Measurements from ENCODE around the gene SPCS2.
"Not testable (repeated sequence)": the region's sequence is repeated elsewhere in the genome, so short reads cannot be mapped to it uniquely, and the experiment has no call there.

The SPCS2 gene

DNA sequence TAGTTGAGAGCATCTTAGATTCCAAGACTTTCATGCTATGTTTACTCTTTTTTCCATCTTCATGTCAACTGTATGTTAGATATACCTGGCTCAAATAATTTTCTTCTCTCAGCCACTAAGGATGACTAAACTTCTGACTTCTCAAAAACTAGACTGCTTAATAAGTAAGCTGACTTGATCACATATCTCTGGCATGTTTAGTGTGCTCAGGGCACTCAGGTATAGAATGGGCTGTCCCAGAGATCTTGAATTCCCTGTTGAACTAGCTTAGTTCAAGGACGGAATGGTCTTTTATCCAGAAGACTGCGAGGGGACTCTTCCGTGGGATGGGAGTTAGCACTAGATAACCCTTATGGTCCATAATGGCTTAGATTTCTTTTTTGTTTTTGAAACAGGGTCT lies 52.6 kb downstream of the SPCS2 start:
- DNase-seq (ENCODE audit: low spot score) = no peak

GRCh38 chr11:75002516-75002915 lies 53.5 kb downstream of the SPCS2 start:
- DNase-seq (ENCODE audit: low spot score) = no peak

- DNase-seq (ENCODE audit: low spot score) = no peak
Observed at GRCh38 chr11:75004215-75004614, 55.1 kb downstream of the SPCS2 start.

DNA sequence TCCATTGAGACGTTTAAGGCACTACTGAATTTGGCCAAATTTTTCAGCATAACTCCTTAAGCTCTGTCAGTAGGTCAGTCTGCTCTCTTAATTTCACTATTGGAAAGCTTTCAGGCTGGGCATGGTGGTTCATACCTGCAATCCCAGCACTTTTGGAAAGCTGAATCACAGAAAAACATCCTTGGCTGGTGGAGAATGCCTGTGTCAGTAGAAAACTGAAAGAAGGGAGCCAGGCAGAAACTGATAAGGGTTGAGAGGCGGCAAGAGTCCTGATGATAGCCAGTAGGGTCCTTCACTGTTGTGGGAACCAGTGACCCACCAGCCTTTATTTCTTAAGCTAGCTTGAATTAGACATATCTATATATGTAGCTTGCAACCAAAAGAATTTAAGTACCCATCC lies 62.3 kb downstream of the SPCS2 start:
- no peak for DNase-seq (ENCODE audit: low spot score)

- DNase-seq (ENCODE audit: low spot score) = no peak
Observed at GRCh38 chr11:75011872-75012271, 62.8 kb downstream of the SPCS2 start.

DNA sequence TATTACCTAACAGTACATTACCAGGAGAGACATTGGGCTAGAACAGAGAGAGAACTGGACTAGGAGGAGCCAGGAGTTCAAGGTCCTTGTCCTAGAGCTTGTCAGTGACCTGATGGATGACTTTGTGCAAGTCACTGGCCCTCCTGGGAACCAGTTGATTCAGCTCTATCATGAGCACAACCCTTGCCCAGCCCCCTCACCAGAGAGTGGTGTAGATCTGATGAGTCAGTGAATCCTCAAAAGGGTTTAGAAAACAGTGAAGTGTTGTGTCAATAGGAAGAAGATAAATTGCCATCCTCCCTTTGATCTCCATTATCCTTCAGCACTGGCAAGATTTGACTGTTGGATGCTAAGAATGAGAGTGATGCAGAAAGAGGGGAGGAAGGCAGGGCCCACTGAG lies 64.0 kb downstream of the SPCS2 start:
- DNase-seq (ENCODE audit: low spot score) = no peak

DNA sequence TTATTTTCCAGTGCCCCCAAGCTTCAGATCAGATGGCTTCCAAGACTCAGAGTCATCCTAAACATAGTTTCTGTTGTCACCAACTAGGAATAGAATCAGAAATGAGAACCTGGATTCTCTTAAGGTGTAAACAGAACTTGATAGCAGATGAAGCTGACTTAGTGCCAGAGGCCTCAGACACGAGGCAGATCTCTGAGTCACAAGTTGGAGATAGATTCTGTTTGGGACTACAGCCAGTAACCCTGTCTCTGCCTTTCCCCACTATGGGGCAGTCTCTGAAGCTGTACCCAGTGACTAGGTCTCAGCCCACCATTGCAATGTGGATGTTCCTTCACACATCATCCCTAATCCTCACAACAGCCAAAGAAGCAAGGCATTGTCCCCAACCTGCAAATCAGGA lies 65.1 kb downstream of the SPCS2 start:
- DNase-seq (ENCODE audit: low spot score) = no peak

GRCh38 chr11:75019200-75019599 lies 70.1 kb downstream of the SPCS2 start:
- not testable (repeated sequence) for DNase-seq (ENCODE audit: low spot score)

DNA sequence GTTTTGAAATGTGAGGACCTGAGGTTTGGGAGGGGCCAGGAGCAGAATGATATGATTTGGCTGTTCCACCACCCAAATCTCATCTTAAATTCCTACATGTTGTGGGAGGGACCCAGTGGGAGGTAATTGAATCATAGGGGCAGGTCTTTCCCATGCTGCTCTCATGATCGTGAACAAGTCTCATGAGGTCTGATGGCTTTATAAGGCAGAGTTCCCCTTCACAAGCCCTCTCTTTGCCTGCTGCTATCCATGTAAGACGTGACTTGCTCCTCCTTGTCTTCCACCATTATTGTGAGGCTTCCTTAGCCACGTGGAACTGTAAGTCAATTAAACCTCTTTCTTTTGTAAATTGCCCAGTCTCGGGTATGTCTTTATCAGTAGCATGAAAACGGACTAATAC lies 71.3 kb downstream of the SPCS2 start:
- not testable (repeated sequence) for DNase-seq (ENCODE audit: low spot score)

GRCh38 chr11:75022296-75022695 lies 73.2 kb downstream of the SPCS2 start:
- DNase-seq (ENCODE audit: low spot score) = no peak

DNA sequence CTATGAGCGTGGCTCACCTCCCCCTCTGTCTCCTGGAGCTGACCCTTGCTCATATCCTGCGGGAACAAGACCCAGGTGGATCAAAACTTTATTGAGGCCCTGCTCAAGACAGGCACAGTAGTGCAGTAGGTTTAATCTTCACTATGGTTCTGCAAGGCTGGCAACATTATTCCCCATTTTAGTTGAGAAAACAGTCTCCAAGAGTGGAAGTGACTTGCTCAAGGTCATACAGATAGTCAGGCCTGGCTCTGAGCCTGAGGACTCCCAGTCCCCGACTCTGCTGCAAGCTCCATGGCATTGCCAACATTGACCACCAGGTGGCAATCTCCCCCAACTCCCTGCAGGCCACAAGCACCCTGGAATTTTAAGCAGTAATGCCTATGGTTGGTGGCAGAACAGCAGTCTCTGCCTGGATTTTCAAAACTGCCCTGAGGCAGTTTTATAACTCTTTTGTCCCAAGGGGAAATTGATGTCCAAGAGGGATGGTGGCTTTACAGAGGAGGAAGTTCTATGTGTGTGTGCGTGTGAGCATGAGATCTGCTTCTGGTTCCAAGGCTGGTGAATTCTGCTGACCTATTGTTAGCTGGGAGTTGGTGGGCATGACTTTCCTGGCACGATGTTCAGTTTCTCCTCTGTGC lies 73.8 kb downstream of the SPCS2 start:
- DNase-seq (ENCODE audit: low spot score) = peak; percentile 77

DNA sequence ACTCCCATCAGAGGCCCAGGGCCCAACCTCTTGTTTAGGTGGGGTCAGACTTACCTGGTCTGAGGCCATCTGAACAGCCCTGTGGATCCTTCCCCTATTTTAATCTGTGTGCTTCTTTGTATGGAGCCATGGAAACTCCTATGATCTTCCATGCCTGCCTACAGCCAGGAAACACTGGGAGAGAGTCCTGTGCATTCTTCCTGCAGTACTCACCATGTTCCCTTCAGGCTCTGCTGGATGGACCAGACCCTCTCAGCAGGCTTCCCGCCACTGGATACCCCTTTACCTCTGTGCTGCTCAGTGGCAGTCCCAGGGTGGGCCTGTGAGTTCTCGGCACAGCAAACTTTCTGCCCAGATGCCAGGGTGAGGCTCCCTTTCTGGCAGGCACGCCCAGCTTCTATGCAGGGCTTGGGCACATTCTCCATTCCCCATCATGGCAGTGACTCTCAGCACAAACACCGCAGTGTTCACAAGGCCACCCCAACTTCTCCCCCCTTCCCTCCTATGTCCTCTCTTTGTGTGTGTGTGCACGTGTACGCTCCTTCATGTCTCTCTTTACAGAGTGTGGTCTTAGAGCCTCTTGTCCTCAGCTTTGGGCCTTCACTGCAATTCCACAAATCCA lies 74.5 kb downstream of the SPCS2 start:
- no peak for DNase-seq (ENCODE audit: low spot score)

DNA sequence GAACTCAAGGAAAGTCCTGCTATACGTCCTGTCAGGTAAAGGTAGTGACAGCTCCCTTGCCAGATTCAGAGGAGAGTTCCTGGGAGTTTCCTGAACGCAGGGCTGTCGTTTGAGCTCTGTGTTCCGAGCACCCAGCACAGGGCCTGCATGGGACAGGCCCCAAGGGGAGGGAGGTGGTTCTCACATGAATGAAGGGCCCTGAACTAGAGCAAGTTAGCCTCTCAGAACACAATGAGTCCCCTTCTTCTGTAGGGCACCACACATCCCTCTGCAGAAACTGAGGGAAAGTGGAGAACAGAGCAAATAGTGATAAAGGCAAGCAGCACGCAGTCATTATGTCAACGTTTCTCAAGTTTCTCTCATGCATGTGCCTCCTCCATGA lies 75.0 kb downstream of the SPCS2 start:
- no peak for DNase-seq (ENCODE audit: low spot score)

GRCh38 chr11:75024764-75025211 lies 75.7 kb downstream of the SPCS2 start:
- DNase-seq (ENCODE audit: low spot score) = no peak

DNA sequence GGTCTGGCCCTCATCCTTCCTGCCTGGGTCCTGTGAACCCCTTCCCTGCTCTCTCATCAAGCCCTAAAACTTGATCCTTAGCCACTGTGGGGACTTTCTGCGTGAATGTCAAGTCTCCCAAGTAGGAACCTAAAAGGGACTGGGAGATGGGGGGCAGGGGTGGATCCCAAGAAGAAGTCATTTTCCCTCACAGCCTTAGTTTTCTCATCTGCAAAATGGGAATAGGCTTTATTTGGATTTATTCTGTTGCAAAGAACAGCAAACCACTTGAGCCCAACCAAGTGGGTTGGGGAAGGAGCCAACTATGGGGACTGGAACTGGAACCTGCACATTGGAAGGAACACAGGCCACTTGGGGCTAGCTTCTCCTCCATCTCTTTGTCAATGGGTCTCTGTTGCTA lies 76.5 kb downstream of the SPCS2 start:
- no peak for DNase-seq (ENCODE audit: low spot score)

DNA sequence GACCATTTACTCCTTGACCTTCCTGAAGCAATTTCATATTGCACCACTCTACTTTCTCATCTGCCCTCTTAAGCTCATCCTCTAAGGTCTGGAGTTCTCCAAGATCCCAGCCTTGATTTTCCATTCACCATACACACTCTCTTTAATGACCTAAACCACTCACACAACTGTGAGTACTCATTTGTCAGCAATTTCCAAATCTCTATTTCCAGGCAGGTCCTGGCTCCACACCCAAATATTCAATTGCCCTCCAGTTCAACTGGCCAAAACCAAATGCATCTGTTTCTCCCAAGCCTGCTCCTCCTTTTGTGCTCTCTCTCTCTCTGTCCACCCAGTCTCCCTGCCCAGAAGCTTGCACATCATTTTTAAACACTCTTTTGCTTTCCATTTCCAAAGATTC lies 79.3 kb downstream of the SPCS2 start:
- no peak for DNase-seq (ENCODE audit: low spot score)
